ENCODE data around the gene NELFCD.

The NELFCD gene

DNA sequence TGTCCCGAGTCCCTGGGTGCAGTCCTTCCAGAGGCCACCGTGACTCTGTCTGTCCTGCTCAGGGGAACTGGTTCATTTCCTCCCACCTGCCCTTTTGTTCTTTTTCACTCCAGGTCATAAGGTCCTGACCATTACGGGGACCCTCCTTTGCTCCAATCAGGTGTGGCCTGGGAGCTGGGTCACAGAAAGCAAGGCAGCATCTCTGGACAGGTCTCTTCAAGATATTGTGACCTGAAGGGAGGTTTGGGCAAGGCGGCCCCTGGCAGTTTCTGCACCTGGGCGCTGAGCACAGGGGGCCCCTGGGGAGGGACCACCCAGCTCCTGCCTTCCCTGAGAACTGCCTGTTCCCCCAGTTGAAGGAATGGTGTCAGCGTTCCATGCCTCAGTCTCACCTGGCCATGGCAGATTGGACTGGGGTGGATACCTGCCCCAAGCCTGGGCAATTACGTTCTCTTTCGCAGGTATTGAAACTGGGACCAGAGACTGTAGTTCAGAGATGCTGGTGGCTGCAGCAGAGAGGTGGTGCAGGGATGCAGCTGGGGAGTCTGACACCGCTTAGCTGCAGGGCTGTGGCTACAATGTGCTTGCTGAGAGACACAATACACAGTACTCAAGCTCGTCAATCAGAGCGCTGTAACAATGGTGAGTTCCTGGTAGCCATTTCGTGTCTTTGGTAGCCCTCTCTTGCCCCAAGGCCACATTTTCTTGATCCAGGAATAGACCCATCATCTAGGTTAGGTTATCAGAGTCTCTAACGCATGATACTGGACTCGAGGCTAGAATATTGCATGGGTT lies 15.6 kb upstream of the NELFCD start:
- H3K4me3 ChIP-seq (replicated peaks; ENCODE audit: insufficient read depth, low read length) = no peak overlapping the region
- TF ChIP-seq, protein P1, sequence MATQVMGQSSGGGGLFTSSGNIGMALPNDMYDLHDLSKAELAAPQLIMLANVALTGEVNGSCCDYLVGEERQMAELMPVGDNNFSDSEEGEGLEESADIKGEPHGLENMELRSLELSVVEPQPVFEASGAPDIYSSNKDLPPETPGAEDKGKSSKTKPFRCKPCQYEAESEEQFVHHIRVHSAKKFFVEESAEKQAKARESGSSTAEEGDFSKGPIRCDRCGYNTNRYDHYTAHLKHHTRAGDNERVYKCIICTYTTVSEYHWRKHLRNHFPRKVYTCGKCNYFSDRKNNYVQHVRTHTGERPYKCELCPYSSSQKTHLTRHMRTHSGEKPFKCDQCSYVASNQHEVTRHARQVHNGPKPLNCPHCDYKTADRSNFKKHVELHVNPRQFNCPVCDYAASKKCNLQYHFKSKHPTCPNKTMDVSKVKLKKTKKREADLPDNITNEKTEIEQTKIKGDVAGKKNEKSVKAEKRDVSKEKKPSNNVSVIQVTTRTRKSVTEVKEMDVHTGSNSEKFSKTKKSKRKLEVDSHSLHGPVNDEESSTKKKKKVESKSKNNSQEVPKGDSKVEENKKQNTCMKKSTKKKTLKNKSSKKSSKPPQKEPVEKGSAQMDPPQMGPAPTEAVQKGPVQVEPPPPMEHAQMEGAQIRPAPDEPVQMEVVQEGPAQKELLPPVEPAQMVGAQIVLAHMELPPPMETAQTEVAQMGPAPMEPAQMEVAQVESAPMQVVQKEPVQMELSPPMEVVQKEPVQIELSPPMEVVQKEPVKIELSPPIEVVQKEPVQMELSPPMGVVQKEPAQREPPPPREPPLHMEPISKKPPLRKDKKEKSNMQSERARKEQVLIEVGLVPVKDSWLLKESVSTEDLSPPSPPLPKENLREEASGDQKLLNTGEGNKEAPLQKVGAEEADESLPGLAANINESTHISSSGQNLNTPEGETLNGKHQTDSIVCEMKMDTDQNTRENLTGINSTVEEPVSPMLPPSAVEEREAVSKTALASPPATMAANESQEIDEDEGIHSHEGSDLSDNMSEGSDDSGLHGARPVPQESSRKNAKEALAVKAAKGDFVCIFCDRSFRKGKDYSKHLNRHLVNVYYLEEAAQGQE (IDR thresholded peaks at IDR 0.05; ENCODE audit: insufficient replicate concordance, low read depth) = no peak
- no peak for TF ChIP-seq GABPA (IDR thresholded peaks at IDR 0.05; ENCODE audit: low read depth)
- no peak for TF ChIP-seq CTCF (IDR thresholded peaks at IDR 0.05; ENCODE audit: insufficient read depth, low read length)
- no peak for TF ChIP-seq SPI1 (IDR thresholded peaks at IDR 0.05; ENCODE audit: borderline replicate concordance, low read depth)
- TF ChIP-seq POLR2AphosphoS5 (IDR thresholded peaks at IDR 0.05; ENCODE audit: low read depth) = no peak
- no peak for DNase-seq (ENCODE audit: low read depth in 1 of 2, low spot score in 1 of 2)

DNA sequence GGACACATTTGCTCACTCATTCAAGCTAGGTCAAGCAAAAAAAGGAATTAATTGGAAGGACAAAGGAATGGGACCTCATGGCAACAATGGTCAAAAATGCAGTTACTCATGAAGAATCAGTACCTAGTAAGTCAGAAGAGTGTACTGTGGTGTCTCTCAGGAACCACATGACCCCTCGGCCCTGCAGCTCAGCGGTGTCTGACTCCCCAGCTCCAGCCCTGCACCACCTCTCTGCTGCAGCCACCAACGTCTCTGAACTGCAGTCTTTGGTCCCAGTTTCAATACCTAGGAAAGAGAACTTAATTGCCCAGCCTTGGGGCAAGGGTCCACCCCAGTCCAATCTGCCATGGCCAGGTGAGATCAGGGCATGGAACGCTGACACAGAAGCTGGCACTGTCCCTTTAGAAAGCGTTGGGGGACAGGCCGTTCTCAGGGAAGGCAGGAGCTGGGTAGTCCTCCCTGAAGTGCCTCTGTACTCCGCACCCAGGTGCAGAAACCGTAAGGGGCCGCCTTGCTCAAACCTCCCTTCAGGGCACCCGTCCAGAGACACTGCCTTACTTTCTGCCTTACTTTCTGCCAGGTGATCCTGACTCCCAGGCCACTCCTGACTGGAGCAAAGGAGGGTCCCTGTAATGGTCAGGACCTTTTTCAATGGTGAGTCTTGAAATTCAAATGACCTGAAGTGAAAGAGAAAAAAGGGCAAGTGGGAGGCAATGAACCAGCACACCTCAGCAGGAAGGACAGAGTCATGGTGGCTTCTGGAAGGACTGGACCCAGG lies 13.2 kb upstream of the NELFCD start:
- Histone ChIP-seq H3K4me3 (replicated peaks; ENCODE audit: insufficient read depth, low read length) (no peak overlapping the region), H3K27me3 (ENCODE audit: insufficient read depth, poor library complexity, severe bottlenecking) (no peaks in the 10 kb centered on the region), H3K27ac (replicated peaks) (no peak overlapping the region)
- no peak for DNase-seq (ENCODE audit: low read depth in 1 of 2, low spot score in 1 of 2)
- TF ChIP-seq GABPA (IDR thresholded peaks at IDR 0.05; ENCODE audit: low read depth) (no peak), POLR2AphosphoS5 (IDR thresholded peaks at IDR 0.05; ENCODE audit: low read depth) (no peak)
- TF ChIP-seq, protein P1 (IDR thresholded peaks at IDR 0.05; ENCODE audit: insufficient replicate concordance, low read depth) = no peak

More for the DNA sequence above, 15.6 kb upstream of the NELFCD start:
- Histone ChIP-seq H3K27me3 (ENCODE audit: insufficient read depth, poor library complexity, severe bottlenecking) (no peaks in the 10 kb centered on the region), H3K27ac (replicated peaks) (no peak overlapping the region)

- DNase-seq (ENCODE audit: low read depth in 1 of 2, low spot score in 1 of 2) = no peak
- H3K27me3 ChIP-seq (ENCODE audit: insufficient read depth, poor library complexity, severe bottlenecking) = no peaks in the 10 kb centered on the region
- H3K4me3 ChIP-seq (replicated peaks; ENCODE audit: insufficient read depth, low read length) = no peak overlapping the region
- TF ChIP-seq POLR2AphosphoS5 (IDR thresholded peaks at IDR 0.05; ENCODE audit: low read depth) (no peak), CTCF (IDR thresholded peaks at IDR 0.05; ENCODE audit: insufficient read depth, low read length) (no peak), SPI1 (IDR thresholded peaks at IDR 0.05; ENCODE audit: borderline replicate concordance, low read depth) (no peak), GABPA (IDR thresholded peaks at IDR 0.05; ENCODE audit: low read depth) (no peak)
- TF ChIP-seq, protein P1 (IDR thresholded peaks at IDR 0.05; ENCODE audit: insufficient replicate concordance, low read depth) = no peak
- H3K27ac ChIP-seq (replicated peaks) = no peak overlapping the region
Measured at GRCh38 chr20:58969439-58969838, 11.6 kb upstream of the NELFCD start.
